Gastroesophageal sphincter (tissue), 4 donors: ENCODE measurements around the gene TRPV3. TPM values are rescaled to one million over a fixed set of nuclear protein-coding genes. Genes with fewer than 3 reads are reported as not detected.
A peak's percentile ranks its signal among the peaks of the same experiment; 100 is the strongest.

ENCODE experiments used
- ATAC-seq: fragments of 150-250 bp; one replicate; pipeline ENCODE4 v1.9.1; 2016; ENCODE audit warnings: mild to moderate bottlenecking, moderate library complexity
- H3K27ac ChIP-seq, 4 donors: fragments of 200-600 bp; sonication (generic) in 3 of 4; 1 replicate in 3 of 4; 2 replicates in 1 of 4; pipeline ENCODE4 v1.5.1; 2016 to 2019
- H3K27me3 ChIP-seq: fragments of 200-600 bp; sonication (generic); one replicate; pipeline ENCODE4 v1.5.1; 2019
- H3K36me3 ChIP-seq, 2 donors: fragments of 200-600 bp; sonication (generic); one replicate each; pipeline ENCODE4 v1.5.1; 2019; ENCODE audit warnings: control low read depth in 1 of 2
- H3K4me1 ChIP-seq, 3 donors: fragments of 200-600 bp; sonication (generic); 1 replicate in 2 of 3; 2 replicates in 1 of 3; pipeline ENCODE4 v1.5.1; 2016 to 2019; ENCODE audit warnings: control low read depth in 2 of 3
- H3K4me3 ChIP-seq, 2 donors: fragments of 200-600 bp; sonication (generic); one replicate each; pipeline ENCODE4 v1.5.1; 2019; ENCODE audit warnings: mild to moderate bottlenecking in 1 of 2, moderate library complexity in 1 of 2
- H3K9me3 ChIP-seq, 3 donors: fragments of 200-600 bp; sonication (generic); one replicate each; pipeline ENCODE4 v1.5.1; 2017 to 2019; ENCODE audit warnings: control low read depth in 2 of 3
- CTCF ChIP-seq, 4 experiments: fragments of 200-600 bp in 2 of 4; fragments of 450-650 bp in 2 of 4; sonication (generic) in 1 of 4; IDR thresholded peaks; one replicate each; pipeline ENCODE4 v1.5.1; 2017 to 2019; ENCODE audit warnings: antibody characterized with exemption in 4 of 4, mild to moderate bottlenecking in 2 of 4, moderate library complexity in 2 of 4
- EP300 ChIP-seq: sonication (generic); formaldehyde crosslinking; IDR thresholded peaks from one replicate; pipeline ENCODE4 v1.6.1; 2017; ENCODE audit warnings: antibody characterized with exemption, mild to moderate bottlenecking
- POLR2A ChIP-seq, 2 donors: fragments of 450-650 bp; IDR thresholded peaks; one replicate each; pipeline ENCODE4 v1.6.1; 2017; ENCODE audit warnings: antibody characterized with exemption in 2 of 2, mild to moderate bottlenecking in 2 of 2, moderate library complexity in 1 of 2
- POLR2AphosphoS5 ChIP-seq: sonication (generic); formaldehyde crosslinking; IDR thresholded peaks from one replicate; pipeline ENCODE4 v1.6.1; 2017; ENCODE audit warnings: antibody characterized with exemption
- WGBS, 2 donors: methylation state at CpG; one replicate each; pipeline ENCODE4 v1.1.5; 2018; ENCODE audit warnings: low coverage in 1 of 2; 5-methylcytosine and 5-hydroxymethylcytosine counted together
- total RNA-seq, 4 donors: library from RNA; depleted of rRNA; stranded (reverse); fragments of >200 nt; gene quantifications; one replicate each; pipeline ENCODE4 v1.1.0, GENCODE V29; 2016

The TRPV3 gene
- total RNA-seq, 4 donors from 2014 or later, result 0.31 to 0.82 (median 0.70) TPM

GRCh38 chr17:3594051-3594800, 36.6 kb upstream of the TRPV3 start:
- H3K36me3 ChIP-seq, result peaks cover 0 to 42% of the 10 kb centered on the region in 2 donors
- TF ChIP-seq CTCF (IDR thresholded peaks at IDR 0.05) (no peak), POLR2AphosphoS5 (no peak), EP300 (no peak), POLR2A (IDR thresholded peaks at IDR 0.05) (no peak)
- no peaks in the 10 kb centered on the region for H3K27me3 ChIP-seq
- no peaks in the 10 kb centered on the region for H3K9me3 ChIP-seq
- WGBS, 2 donors, result 37 to 40% methylated on average over 4 to 7 of the region's 11 CpGs
- H3K4me3 ChIP-seq, result no peak overlapping the region
- peaks cover 0 to 11% (median 0%) of the 10 kb centered on the region in 3 donors for H3K4me1 ChIP-seq
- peak overlapping the region in 3 of 4 donors; percentile 14 to 25 (median 19) for H3K27ac ChIP-seq
- ATAC-seq, result peak; percentile 44

- Histone ChIP-seq H3K9me3 (no peaks in the 10 kb centered on the region), H3K27ac (no peak overlapping the region), H3K4me3 (no peak overlapping the region), H3K27me3 (no peaks in the 10 kb centered on the region), H3K36me3 (peaks cover 0 to 48% of the 10 kb centered on the region in 2 donors), H3K4me1 (peaks cover 0 to 11% (median 0%) of the 10 kb centered on the region in 3 donors)
- no peak for TF ChIP-seq POLR2A (IDR thresholded peaks at IDR 0.05)
- TF ChIP-seq POLR2AphosphoS5, result no peak
- WGBS, 2 donors, result 93 to 100% methylated on average over 1 to 5 of the region's 5 CpGs
- no peak for ATAC-seq
These were observed 35.8 kb upstream of the TRPV3 start for GRCh38 chr17:3593384-3593783.

GRCh38 chr17:3592216-3592860, 34.7 kb upstream of the TRPV3 start:
- TF ChIP-seq POLR2AphosphoS5, result no peak
- no peak for TF ChIP-seq CTCF (IDR thresholded peaks at IDR 0.05)
- no peak for TF ChIP-seq POLR2A (IDR thresholded peaks at IDR 0.05)
- no peak for TF ChIP-seq EP300
- WGBS, 2 donors, result 100% methylated on average over 1 of the region's 15 CpGs; no CpG with 5 or more reads in 1 of the 2 donors
- Histone ChIP-seq H3K27me3 (no peaks in the 10 kb centered on the region), H3K27ac (no peak overlapping the region), H3K9me3 (no peaks in the 10 kb centered on the region), H3K36me3 (peaks cover 0 to 58% of the 10 kb centered on the region in 2 donors), H3K4me1 (peaks cover 0 to 11% (median 0%) of the 10 kb centered on the region in 3 donors), H3K4me3 (no peak overlapping the region)
- ATAC-seq, result no peak

- 100% methylated on average over 1 of the region's 15 CpGs; no CpG with 5 or more reads in 1 of the 2 donors for WGBS, 2 donors
- TF ChIP-seq POLR2AphosphoS5 (no peak), CTCF (IDR thresholded peaks at IDR 0.05) (no peak), POLR2A (IDR thresholded peaks at IDR 0.05) (no peak), EP300 (no peak)
- H3K9me3 ChIP-seq, result no peaks in the 10 kb centered on the region
These were observed 33.2 kb upstream of the TRPV3 start for GRCh38 chr17:3590768-3591167.

GRCh38 chr17:3590231-3590630, 32.6 kb upstream of the TRPV3 start:
- 80% methylated on average over 1 of the region's 15 CpGs; no CpG with 5 or more reads in 1 of the 2 donors for WGBS, 2 donors
- Histone ChIP-seq H3K36me3 (peaks cover 0 to 67% of the 10 kb centered on the region in 2 donors), H3K9me3 (no peaks in the 10 kb centered on the region), H3K27me3 (no peaks in the 10 kb centered on the region), H3K4me3 (no peak overlapping the region), H3K4me1 (peaks cover 0 to 11% (median 0%) of the 10 kb centered on the region in 3 donors), H3K27ac (no peak overlapping the region)
- ATAC-seq, result no peak
- TF ChIP-seq POLR2A (IDR thresholded peaks at IDR 0.05), result no peak
- TF ChIP-seq POLR2AphosphoS5, result no peak
- no peak for TF ChIP-seq CTCF (IDR thresholded peaks at IDR 0.05)
- no peak for TF ChIP-seq EP300

More at GRCh38 chr17:3590768-3591167, 33.2 kb upstream of the TRPV3 start:
- Histone ChIP-seq H3K4me1 (peaks cover 0 to 11% (median 0%) of the 10 kb centered on the region in 3 donors), H3K27me3 (no peaks in the 10 kb centered on the region), H3K27ac (no peak overlapping the region), H3K4me3 (no peak overlapping the region), H3K36me3 (peaks cover 0 to 62% of the 10 kb centered on the region in 2 donors)
- no peak for ATAC-seq
